Aorta (tissue), 5 donors: ENCODE results near the gene RMDN2. TPM values are rescaled to one million over a fixed set of nuclear protein-coding genes. Genes with fewer than 3 reads are reported as not detected.

Source experiments
- ATAC-seq: fragments of 200-7000 bp; cut with Tn5 transposase; one replicate; pipeline ENCODE4 v1.9.1; 2022; ENCODE audit warnings: moderate library complexity; ENCODE audit not compliant: low FRiP score
- DNase-seq, 2 donors: peaks; one replicate each; pipeline ENCODE4 v3.0.0-alpha.2; 2020
- H3K27ac ChIP-seq, 2 donors: one replicate each; pipeline ENCODE4 v1.5.1; 2013; ENCODE audit warnings: low read length in 2 of 2, mild to moderate bottlenecking in 2 of 2, moderate library complexity in 2 of 2, control low read depth in 1 of 2, inconsistent platforms in 1 of 2, low read depth in 1 of 2
- H3K27me3 ChIP-seq, 2 donors: one replicate each; pipeline ENCODE4 v1.6.1; 2013; ENCODE audit warnings: control low read depth in 1 of 2, low read length in 1 of 2, mild to moderate bottlenecking in 1 of 2, moderate library complexity in 1 of 2; ENCODE audit not compliant: insufficient read depth in 2 of 2, control insufficient read depth in 1 of 2
- H3K36me3 ChIP-seq, 2 donors: one replicate each; pipeline ENCODE4 v1.6.1; 2013; ENCODE audit warnings: control low read depth in 1 of 2, low read length in 1 of 2, mild to moderate bottlenecking in 1 of 2; ENCODE audit not compliant: insufficient read depth in 2 of 2, control insufficient read depth in 1 of 2
- H3K4me1 ChIP-seq, 2 donors: one replicate each; pipeline ENCODE4 v1.6.1; 2013; ENCODE audit warnings: low read length in 2 of 2, control low read depth in 1 of 2, mild to moderate bottlenecking in 1 of 2, moderate library complexity in 1 of 2; ENCODE audit not compliant: insufficient read depth in 2 of 2, control insufficient read depth in 1 of 2
- H3K4me3 ChIP-seq, 2 donors: one replicate each; pipeline ENCODE4 v1.5.1; 2013; ENCODE audit warnings: low read length in 2 of 2, control low read depth in 1 of 2, mild to moderate bottlenecking in 1 of 2
- H3K9me3 ChIP-seq: one replicate; pipeline ENCODE4 v1.6.1; 2013; ENCODE audit warnings: mild to moderate bottlenecking, low read length; ENCODE audit not compliant: control insufficient read depth
- WGBS, 2 donors: extraction: QIAGEN DNeasy Blood & Tissue Kit; methylation state at CpG; one replicate each; pipeline ENCODE4 v1.1.7; 2013; 5-methylcytosine and 5-hydroxymethylcytosine counted together
- intact Hi-C, 2 donors: fragments of 100-400 bp; cut with DNase I; formaldehyde crosslinking; loops; one replicate each; pipeline versions ENCODE4 v1.14.2 to v1.15.0; 2022
- polyA plus RNA-seq, 2 donors: library from polyadenylated mRNA; stranded (reverse); fragments of 200-250 nt; gene quantifications; one replicate each; pipeline ENCODE4 v1.2.3, GENCODE V29; 2013
- total RNA-seq, 2 donors: library from RNA; stranded (reverse); fragmentation: NEBNext Ultra II Directional; extraction: Animal tissue kit (Norgen Biotek cat#: 25700); gene quantifications; one replicate each; pipeline ENCODE4 v1.2.1, GENCODE V29; 2021
- donor health status: healthy with polysubstance abuse.
- donor health status: Bipolar disorder and iron deficiency.
- donor health status: DM: no; HTN: no; CAD: no.
- donor health status: DM: no; HTN: no; CAD: no.
- donor health status: DM: yes; HTN: yes; CAD: no.

The RMDN2 gene
- total and polyA plus RNA-seq, 4 donors: 5.3 to 10.3 (median 7.4) TPM

DNA sequence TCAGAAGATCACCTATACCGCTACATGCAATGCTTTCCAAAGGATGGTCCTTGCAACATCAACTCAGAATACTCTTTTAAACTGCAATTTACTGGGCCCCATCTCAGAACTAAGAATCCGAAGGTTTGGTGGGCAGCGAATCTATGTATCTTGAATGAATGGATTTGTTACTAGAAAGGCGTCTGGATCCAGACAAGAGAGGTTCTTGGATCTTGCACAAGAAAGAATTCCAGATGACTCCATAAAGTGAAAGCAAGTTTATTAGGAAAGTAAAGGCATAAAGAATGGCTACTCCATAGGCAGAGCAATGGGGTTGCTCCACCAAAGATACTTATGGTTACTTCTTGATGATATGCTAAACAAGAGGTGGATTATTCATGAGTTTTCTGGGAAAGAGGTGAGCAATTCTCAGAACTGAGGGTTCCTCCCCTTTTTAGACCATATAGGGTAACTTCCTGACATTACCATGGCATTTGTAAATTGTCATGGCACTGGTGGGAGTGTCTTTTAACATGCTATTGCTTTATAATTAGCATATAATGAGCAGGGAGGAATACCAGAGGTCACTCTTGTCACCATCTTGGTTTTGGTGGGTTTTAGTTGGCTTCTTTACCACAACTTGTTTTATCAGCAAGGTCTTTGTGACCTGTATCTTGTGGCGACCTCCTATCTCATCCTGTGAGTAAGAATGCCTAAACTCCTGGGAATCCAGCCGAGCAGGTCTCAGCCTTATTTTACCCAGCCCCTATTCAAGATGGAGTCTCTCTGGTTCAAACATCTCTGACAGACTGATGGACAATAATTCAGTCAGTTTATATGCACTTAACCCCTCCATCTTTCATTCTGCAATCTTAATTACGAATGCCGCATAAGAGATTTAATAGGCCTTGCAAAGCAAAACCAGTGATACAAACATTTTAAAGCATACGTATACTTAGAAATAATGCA lies 7.5 kb upstream of the RMDN2 start:
- no peak for ATAC-seq
- H3K27me3 ChIP-seq: no peaks in the 10 kb centered on the region
- intact Hi-C loops: no loop called here
- H3K4me1 ChIP-seq: peaks cover 0 to 3% of the 10 kb centered on the region in 2 donors
- WGBS, 2 donors: 86 to 89% methylated on average over 9 of the region's 9 CpGs
- H3K4me3 ChIP-seq: no peak overlapping the region
- DNase-seq: no peak
- H3K9me3 ChIP-seq: no peaks in the 10 kb centered on the region
- no peak overlapping the region for H3K27ac ChIP-seq
- H3K36me3 ChIP-seq: no peaks in the 10 kb centered on the region

DNA sequence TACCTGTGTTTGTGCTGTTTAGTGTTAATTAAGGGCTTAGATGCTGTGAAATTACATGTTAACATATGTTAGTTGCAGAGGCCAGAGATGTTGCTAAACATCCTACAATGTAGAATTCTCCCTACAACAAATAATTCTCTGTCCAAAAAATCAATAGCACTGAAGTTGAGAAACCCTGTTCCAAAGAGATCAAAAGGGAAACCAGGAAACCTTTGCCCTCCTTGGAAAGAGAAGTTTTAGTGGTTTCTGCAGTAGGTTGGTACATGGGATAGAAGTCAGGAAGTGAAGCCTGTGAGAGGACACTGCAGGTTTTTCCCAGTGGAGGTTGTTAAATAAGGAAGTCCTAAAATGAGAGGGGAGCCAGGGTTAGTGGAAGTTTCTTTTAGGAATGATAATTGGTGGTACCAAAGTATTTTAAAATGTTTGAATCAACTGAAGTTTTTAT lies 6.3 kb upstream of the RMDN2 start:
- Histone ChIP-seq H3K4me1 (peaks cover 0 to 3% of the 10 kb centered on the region in 2 donors), H3K27me3 (no peaks in the 10 kb centered on the region), H3K36me3 (no peaks in the 10 kb centered on the region), H3K9me3 (no peaks in the 10 kb centered on the region), H3K4me3 (no peak overlapping the region), H3K27ac (no peak overlapping the region)
- DNase-seq: no peak
- intact Hi-C loops: no loop called here
- ATAC-seq: no peak

DNA sequence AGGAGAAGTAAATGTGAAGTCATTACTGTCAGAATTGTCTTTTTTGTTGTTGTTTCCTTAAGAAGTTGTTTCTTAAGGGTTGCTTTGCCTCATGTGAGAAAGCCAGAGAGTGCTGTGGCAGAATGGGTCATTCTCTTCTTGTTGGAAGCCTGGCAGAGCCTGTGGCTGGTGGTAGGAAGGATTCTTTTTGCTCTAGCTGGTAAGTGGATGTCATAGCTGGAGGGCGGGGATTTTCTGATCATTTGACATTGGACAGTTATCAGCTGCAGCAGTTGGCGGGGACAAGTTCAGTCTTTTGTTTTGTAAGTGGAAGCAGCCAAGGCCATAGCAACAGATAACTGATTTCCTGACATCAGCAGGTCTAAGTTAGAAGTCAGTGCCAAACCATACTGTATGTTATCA lies 5.5 kb upstream of the RMDN2 start:
- Histone ChIP-seq H3K36me3 (no peaks in the 10 kb centered on the region), H3K4me1 (peaks cover 0 to 3% of the 10 kb centered on the region in 2 donors), H3K9me3 (no peaks in the 10 kb centered on the region), H3K27me3 (no peaks in the 10 kb centered on the region), H3K27ac (no peak overlapping the region), H3K4me3 (no peak overlapping the region)
- intact Hi-C loops: no loop called here
- no peak for ATAC-seq
- DNase-seq: no peak
- WGBS, 2 donors: 85 to 95% methylated on average over 2 of the region's 2 CpGs

DNA sequence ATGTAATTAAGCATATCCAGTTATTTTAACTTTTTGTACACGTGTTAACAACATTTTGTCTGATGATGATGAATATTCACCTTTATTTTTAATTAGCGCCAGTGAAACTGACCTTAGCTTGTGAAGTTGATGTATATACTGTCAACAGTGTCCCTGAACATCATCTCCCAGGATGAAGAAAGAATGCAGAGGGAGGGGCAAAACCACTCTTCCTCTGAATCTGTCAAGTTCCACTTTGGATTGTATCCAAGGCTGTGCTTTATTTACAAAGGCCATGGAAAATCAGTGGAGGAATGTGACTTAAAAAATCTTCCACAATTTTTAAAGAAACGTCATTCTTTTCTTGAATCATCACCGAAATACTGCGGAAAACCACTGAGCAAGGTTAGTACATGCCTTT lies 4.5 kb upstream of the RMDN2 start:
- no peak for DNase-seq
- Histone ChIP-seq H3K4me3 (no peak overlapping the region), H3K27me3 (no peaks in the 10 kb centered on the region), H3K36me3 (no peaks in the 10 kb centered on the region), H3K27ac (no peak overlapping the region), H3K9me3 (no peaks in the 10 kb centered on the region), H3K4me1 (peaks cover 0 to 3% of the 10 kb centered on the region in 2 donors)
- 84 to 85% methylated on average over 5 of the region's 5 CpGs for WGBS, 2 donors
- no peak for ATAC-seq
- intact Hi-C loops: no loop called here

DNA sequence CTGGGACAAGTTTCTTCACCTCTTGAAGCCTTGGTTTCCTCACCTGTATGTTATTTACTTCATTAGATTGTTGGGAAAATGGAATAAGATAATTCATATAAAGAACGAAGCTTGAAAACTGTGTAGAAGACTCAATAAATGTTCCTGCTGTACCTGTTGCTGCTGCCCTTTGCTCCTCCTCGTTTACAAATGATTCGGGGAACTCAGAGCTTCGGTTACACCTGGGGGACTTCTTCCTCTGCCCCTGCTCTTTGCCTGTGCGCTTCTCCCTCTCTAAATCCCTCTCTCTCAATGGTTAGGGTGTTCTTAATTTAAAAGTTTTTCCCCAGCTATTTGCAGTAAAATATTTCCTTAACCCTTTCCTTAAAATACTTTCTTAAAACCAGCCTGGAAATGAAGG lies 3.3 kb upstream of the RMDN2 start:
- DNase-seq (no peak), ATAC-seq (no peak)
- no peak overlapping the region for H3K27ac ChIP-seq
- no peaks in the 10 kb centered on the region for H3K27me3 ChIP-seq
- WGBS, 2 donors: 59 to 75% methylated on average over 5 of the region's 5 CpGs
- no peaks in the 10 kb centered on the region for H3K36me3 ChIP-seq
- intact Hi-C loops: no loop called here
- H3K4me3 ChIP-seq: no peak overlapping the region
- no peaks in the 10 kb centered on the region for H3K9me3 ChIP-seq
- peaks cover 0 to 3% of the 10 kb centered on the region in 2 donors for H3K4me1 ChIP-seq

DNA sequence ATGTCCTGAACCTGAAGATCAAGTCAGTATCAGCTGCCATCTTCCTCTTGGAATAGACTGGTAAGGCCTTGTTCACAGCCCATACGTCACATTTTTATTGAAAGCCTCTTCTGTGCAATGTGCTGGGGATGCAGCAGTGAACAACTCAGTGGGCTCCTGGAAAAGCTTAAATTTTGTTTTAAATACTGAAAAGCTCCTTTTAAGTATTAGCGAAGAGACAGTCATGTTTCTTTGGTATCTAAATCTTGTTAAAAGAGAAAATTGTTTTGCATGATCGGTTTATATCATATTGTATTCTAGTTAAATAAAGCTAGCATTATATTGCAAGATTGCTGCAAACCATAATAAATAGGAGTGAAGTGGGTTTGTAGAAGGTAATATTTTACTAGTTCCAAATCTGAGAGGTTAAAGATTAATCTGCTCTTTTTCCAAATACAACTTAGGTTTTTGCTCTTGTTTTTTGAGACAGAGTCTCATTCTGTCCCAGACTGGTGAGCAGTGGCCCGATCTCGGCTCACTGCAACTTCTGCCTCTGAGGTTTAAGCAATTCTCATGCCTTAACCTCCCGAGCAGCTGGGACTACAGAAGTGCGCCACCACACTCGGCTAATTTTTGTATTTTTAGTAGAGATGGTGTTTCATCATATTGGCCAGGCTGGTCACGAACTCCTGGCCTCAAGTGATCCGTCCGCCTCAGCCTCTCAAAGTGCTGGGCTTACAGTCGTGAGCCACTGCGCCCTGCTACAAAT lies 1.6 kb upstream of the RMDN2 start:
- ATAC-seq (no peak), DNase-seq (no peak)
- Histone ChIP-seq H3K4me1 (no peaks in the 10 kb centered on the region), H3K36me3 (no peaks in the 10 kb centered on the region), H3K9me3 (no peaks in the 10 kb centered on the region), H3K27me3 (no peaks in the 10 kb centered on the region), H3K27ac (no peak overlapping the region), H3K4me3 (no peak overlapping the region)
- intact Hi-C loops: no loop called here
- 93 to 94% methylated on average over 13 of the region's 13 CpGs for WGBS, 2 donors

DNA sequence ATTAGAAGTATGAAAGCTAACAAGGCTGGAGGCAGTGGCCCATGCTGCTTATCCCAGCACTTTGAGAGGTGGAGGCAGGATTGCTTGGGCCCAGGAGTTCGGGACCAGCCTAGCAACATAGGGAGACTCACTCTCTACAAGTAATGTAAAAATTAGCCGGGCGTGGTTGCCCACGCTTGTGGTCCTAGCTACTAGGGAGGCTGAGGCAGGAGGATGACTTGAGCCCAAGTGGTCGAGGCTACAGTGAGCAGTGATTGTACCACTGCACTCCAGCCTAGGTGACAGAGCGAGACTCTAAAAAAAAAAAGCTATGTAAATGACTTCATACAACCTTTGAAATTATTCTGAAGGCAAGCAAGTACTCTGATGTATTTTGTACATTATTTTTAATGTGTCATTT lies 1.5 kb downstream of the RMDN2 start:
- H3K27ac ChIP-seq: no peak overlapping the region
- DNase-seq (no peak), ATAC-seq (no peak)
- H3K27me3 ChIP-seq: no peaks in the 10 kb centered on the region
- H3K4me3 ChIP-seq: no peak overlapping the region
- H3K4me1 ChIP-seq: no peaks in the 10 kb centered on the region
- 96 to 99% methylated on average over 6 of the region's 6 CpGs for WGBS, 2 donors
- intact Hi-C loops: no loop called here
- H3K36me3 ChIP-seq: no peaks in the 10 kb centered on the region
- H3K9me3 ChIP-seq: no peaks in the 10 kb centered on the region

DNA sequence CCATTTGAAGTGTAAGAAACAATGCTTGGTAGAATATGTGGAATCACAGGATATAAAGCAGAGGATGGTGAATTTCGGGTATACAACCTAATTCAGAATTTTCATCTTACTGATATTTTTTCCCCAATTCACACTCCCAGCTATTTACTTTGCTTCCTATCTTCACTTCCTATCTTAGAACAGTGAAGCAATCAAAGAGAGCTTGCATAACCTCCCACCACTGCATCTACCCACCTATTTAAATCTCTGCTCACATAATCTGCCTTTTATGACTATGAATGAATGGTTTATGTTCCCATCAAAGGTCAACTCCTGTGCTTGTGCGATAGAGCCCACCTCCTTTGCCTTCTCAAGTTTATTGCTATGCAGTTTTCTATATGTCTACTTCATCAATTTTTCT lies 3.3 kb downstream of the RMDN2 start:
- no peak overlapping the region for H3K4me3 ChIP-seq
- DNase-seq (no peak), ATAC-seq (no peak)
- H3K27ac ChIP-seq: no peak overlapping the region
- H3K36me3 ChIP-seq: no peaks in the 10 kb centered on the region
- H3K9me3 ChIP-seq: no peaks in the 10 kb centered on the region
- no peaks in the 10 kb centered on the region for H3K27me3 ChIP-seq
- intact Hi-C loops: no loop called here
- 88 to 90% methylated on average over 2 of the region's 2 CpGs for WGBS, 2 donors
- H3K4me1 ChIP-seq: no peaks in the 10 kb centered on the region
